Colonic mucosa (tissue), 4 donors: ENCODE data around the gene OSBPL2. TPM values are rescaled to one million over a fixed set of nuclear protein-coding genes. Genes with fewer than 3 reads are reported as not detected.

Experiments
- DNase-seq: peaks from one replicate; pipeline ENCODE4 v3.0.0-alpha.2; 2020
- H3K27ac ChIP-seq: fragments of 200-600 bp; one replicate; pipeline ENCODE4 v1.8.0; 2021
- H3K27me3 ChIP-seq: fragments of 200-600 bp; one replicate; pipeline ENCODE4 v1.8.0; 2021
- H3K36me3 ChIP-seq: fragments of 200-600 bp; one replicate; pipeline ENCODE4 v1.8.0; 2021
- H3K4me1 ChIP-seq: fragments of 200-600 bp; one replicate; pipeline ENCODE4 v1.8.0; 2021; ENCODE audit warnings: mild to moderate bottlenecking
- H3K4me3 ChIP-seq: fragments of 200-600 bp; one replicate; pipeline ENCODE4 v1.8.0; 2021
- H3K9ac ChIP-seq, 2 donors: one replicate each; pipeline ENCODE4 v1.7.0; 2013; ENCODE audit warnings: control low read depth in 2 of 2, low read depth in 2 of 2, low read length in 2 of 2
- H3K9me3 ChIP-seq: fragments of 200-600 bp; one replicate; pipeline ENCODE4 v1.8.0; 2021
- intact Hi-C: fragments of 100-400 bp; cut with DNase I; formaldehyde crosslinking; loops from one replicate; pipeline ENCODE4 v1.14.1; 2022
- total RNA-seq, 2 donors: library from RNA; stranded (reverse); fragmentation: NEBNext Ultra II Directional in 1 of 2; extraction: Animal tissue kit (Norgen Biotek cat#: 25700) in 1 of 2; gene quantifications; one replicate each; pipeline ENCODE4 v1.2.1, GENCODE V29; 2021
- TF ChIP-seq, protein P1 (sequence below): fragments of 200-600 bp; IDR thresholded peaks from one replicate; pipeline ENCODE4 v1.8.0; 2022; ENCODE audit warnings: antibody characterized with exemption, mild to moderate bottlenecking
- donor health status: healthy.
- donor health status: DM: no; HTN: no; CAD: no.
- donor health status: DM: no; HTN: no; CAD: no.

Gene OSBPL2
- total RNA-seq, 2 donors from 2014 or later = 77.3 to 102 TPM

DNA sequence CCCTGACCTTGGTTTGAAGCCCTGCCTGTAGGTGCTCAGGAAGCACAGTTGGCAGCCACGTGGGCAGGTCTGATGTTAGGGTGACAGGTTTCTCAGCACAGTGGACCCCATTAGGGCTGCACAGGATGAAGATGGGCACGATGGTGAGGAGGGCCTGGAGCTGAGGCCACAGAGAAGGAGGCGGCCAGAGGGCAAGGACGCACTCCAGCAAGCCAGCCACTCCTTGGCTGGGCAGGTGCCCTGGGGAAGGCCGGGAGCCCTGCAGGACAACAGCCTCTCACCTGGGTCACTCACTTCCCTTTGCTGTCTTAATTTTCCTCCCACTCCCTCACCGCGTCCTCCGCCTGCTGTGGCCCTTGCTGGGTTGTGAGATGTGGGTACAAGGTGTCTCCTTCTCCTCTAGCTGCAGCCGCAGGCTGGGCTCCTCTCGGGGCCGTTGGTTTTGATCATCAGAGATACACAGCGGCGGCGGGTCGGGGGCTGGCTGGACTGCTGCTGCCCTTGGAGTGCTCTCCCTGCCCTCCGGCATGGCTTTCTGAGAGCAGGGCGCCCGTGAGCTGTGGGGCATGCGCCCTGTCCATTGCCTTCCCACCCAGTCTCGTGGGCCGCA lies 5.7 kb downstream of the OSBPL2 start:
- intact Hi-C loops = no loop called here
- no peak overlapping the region for H3K27ac ChIP-seq
- H3K27me3 ChIP-seq = no peaks in the 10 kb centered on the region
- no peaks in the 10 kb centered on the region for H3K36me3 ChIP-seq
- TF ChIP-seq, protein P1, sequence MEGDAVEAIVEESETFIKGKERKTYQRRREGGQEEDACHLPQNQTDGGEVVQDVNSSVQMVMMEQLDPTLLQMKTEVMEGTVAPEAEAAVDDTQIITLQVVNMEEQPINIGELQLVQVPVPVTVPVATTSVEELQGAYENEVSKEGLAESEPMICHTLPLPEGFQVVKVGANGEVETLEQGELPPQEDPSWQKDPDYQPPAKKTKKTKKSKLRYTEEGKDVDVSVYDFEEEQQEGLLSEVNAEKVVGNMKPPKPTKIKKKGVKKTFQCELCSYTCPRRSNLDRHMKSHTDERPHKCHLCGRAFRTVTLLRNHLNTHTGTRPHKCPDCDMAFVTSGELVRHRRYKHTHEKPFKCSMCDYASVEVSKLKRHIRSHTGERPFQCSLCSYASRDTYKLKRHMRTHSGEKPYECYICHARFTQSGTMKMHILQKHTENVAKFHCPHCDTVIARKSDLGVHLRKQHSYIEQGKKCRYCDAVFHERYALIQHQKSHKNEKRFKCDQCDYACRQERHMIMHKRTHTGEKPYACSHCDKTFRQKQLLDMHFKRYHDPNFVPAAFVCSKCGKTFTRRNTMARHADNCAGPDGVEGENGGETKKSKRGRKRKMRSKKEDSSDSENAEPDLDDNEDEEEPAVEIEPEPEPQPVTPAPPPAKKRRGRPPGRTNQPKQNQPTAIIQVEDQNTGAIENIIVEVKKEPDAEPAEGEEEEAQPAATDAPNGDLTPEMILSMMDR = no peak
- no peak overlapping the region for H3K9ac ChIP-seq
- no peak for DNase-seq
- peaks cover 23% of the 10 kb centered on the region for H3K4me1 ChIP-seq
- H3K4me3 ChIP-seq = no peak overlapping the region
- no peaks in the 10 kb centered on the region for H3K9me3 ChIP-seq

DNA sequence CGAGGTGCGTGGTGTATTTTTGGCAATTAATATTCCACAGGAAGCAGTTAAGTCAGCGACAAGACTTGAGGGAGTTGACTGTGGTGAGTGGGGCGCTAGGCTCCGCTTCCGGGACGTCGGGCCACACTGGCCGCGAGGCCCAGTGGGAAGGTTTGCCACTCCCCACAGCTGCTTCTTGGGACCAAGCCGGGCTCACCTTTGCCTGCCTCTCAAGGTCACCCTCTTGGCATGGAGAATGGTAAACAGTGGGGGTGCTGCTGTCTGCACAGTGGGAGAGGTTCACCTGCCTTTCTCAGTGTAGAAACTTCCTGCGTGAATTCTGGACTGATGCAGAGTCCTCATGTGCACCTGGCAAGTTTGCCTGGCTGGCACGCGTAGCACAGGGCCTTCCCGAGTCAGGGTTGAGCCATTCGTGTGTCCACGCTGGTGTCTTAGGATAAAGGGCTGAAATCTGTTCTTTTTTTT lies 6.4 kb downstream of the OSBPL2 start:
- Histone ChIP-seq H3K9ac (no peak overlapping the region), H3K27me3 (no peaks in the 10 kb centered on the region), H3K4me1 (peaks cover 18% of the 10 kb centered on the region), H3K9me3 (no peaks in the 10 kb centered on the region), H3K27ac (no peak overlapping the region), H3K4me3 (no peak overlapping the region), H3K36me3 (no peaks in the 10 kb centered on the region)
- TF ChIP-seq, protein P1 = no peak
- intact Hi-C loops = no loop called here
- DNase-seq = no peak

DNA sequence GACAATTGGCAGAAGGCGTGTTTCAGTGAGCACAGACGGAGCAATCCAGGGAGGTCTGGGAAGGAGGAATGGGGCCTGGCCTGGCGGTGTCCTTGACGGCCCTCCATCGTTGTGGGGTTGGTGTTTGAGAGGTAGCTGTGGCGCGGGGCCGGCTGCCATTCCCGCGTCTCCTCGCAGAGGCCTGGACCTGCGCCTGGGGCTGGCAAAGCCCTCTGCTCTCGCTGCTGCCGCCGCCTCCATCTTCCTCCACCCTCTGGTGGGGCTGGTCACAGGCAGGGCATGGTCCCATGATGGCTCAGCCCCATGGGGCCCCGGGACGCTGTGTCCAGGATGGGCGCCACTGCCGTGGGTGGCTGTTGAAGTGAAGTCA lies 7.6 kb downstream of the OSBPL2 start:
- Histone ChIP-seq H3K9ac (no peak overlapping the region), H3K36me3 (no peaks in the 10 kb centered on the region), H3K4me1 (peaks cover 13% of the 10 kb centered on the region), H3K27me3 (no peaks in the 10 kb centered on the region), H3K27ac (no peak overlapping the region), H3K4me3 (no peak overlapping the region), H3K9me3 (no peaks in the 10 kb centered on the region)
- no peak for DNase-seq
- TF ChIP-seq, protein P1 = no peak
- intact Hi-C loops = no loop called here

DNA sequence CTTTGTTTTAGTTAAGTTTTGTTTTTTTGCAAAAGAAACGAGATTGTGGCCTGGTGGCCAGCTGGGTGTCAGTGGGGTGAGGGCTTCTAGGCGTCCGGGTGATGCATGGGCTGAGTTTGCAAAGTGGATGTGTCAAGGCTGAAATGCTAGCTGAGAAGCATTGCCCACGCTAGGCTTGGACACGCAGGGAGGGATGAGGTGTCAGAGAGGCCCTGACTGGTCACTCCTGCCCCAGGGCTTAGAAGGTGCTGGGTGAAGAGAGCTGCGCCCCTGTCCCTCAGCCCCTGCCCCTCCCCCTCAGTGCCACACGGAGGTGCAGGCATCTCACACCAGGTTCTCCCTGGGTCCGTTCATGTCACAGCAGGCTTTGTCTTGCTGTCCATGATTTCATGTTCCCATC lies 8.1 kb downstream of the OSBPL2 start:
- no peaks in the 10 kb centered on the region for H3K36me3 ChIP-seq

DNA sequence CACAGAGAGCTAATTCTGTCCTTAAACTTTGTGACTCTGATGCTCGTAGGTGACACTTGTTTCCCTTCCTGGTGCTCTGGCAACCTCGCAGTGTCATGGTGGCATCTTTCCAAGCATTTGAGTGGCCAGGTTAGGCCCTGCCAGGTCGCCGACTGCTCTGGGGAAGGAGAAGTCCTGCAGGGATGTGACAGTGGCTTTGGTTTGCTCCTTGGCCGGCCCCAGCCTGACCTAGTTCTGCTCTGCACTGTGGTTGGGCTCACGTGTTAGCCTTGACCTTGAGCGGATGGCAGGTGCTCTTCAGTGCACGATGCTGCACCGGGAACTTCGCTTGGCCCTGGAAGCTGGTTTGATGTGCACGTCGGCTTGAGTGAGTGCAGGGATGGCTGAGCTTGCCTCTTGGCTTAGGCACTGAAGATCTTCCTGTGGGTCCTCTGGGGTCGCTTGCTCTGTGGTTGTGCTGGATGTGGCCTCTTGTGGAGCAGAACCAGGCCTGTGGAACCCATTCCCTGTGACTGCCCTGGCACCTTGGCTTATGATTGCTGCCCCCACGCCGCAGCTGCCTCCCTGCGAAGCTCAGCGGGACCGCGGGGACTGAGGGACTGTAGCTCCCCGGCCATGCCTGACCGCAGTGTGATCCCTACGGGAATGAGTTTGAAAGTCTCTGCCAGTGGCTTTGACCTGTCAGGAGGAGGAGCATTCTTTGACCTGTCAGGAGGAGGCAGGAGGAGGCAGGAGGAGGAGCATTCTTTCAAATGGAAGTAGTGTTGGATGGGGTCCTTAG lies 8.7 kb downstream of the OSBPL2 start:
- DNase-seq = no peak
- Histone ChIP-seq H3K27me3 (no peaks in the 10 kb centered on the region), H3K9ac (no peak overlapping the region), H3K4me1 (peaks cover 5% of the 10 kb centered on the region), H3K36me3 (no peaks in the 10 kb centered on the region), H3K27ac (no peak overlapping the region), H3K4me3 (no peak overlapping the region), H3K9me3 (no peaks in the 10 kb centered on the region)
- TF ChIP-seq, protein P1 = no peak
- intact Hi-C loops = no loop called here

More for the DNA sequence above, 8.1 kb downstream of the OSBPL2 start:
- H3K9me3 ChIP-seq = no peaks in the 10 kb centered on the region
- H3K4me3 ChIP-seq = no peak overlapping the region
- no peak for DNase-seq
- no peak overlapping the region for H3K27ac ChIP-seq
- intact Hi-C loops = no loop called here
- no peak overlapping the region for H3K9ac ChIP-seq
- H3K27me3 ChIP-seq = no peaks in the 10 kb centered on the region
- TF ChIP-seq, protein P1 = no peak
- peaks cover 7% of the 10 kb centered on the region for H3K4me1 ChIP-seq
